Stomach (tissue), 9 donors: ENCODE measurements around the gene EXOC2. TPM values are rescaled to one million over a fixed set of nuclear protein-coding genes. Genes with fewer than 3 reads are reported as not detected.
"Not testable (repeated sequence)": the region's sequence is repeated elsewhere in the genome, so short reads cannot be mapped to it uniquely, and the experiment has no call there.

Source experiments
- DNase-seq, 2 donors: peaks; one replicate each; pipeline versions ENCODE4 v3.0.0 to v3.0.0-alpha.2; 2013 to 2019
- H3K27ac ChIP-seq, 5 donors: fragments of 200-600 bp in 4 of 5; sonication (generic) in 4 of 5; one replicate each; pipeline ENCODE4 v1.5.1; 2013 to 2019; ENCODE audit warnings: mild to moderate bottlenecking in 1 of 5, moderate library complexity in 1 of 5
- H3K27me3 ChIP-seq, 3 donors: fragments of 200-600 bp; sonication (generic); one replicate each; pipeline ENCODE4 v1.5.1; 2017 to 2019; ENCODE audit warnings: mixed run types in 1 of 3
- H3K36me3 ChIP-seq, 4 donors: fragments of 200-600 bp; sonication (generic); 1 replicate in 3 of 4; 2 replicates in 1 of 4; pipeline ENCODE4 v1.5.1; 2016 to 2019
- H3K4me1 ChIP-seq, 4 donors: fragments of 200-600 bp; sonication (generic); one replicate each; pipeline ENCODE4 v1.5.1; 2016 to 2019
- H3K4me3 ChIP-seq, 4 donors: fragments of 200-600 bp; sonication (generic) in 3 of 4; one replicate each; pipeline ENCODE4 v1.5.1; 2016 to 2019; ENCODE audit warnings: mild to moderate bottlenecking in 1 of 4
- H3K9me3 ChIP-seq, 4 donors: fragments of 200-600 bp; sonication (generic); one replicate each; pipeline ENCODE4 v1.5.1; 2016 to 2019
- CTCF ChIP-seq, 7 experiments: fragments of 450-650 bp in 4 of 7; fragments of 200-600 bp in 3 of 7; sonication (generic) in 3 of 7; IDR thresholded peaks; one replicate each; pipeline ENCODE4 v1.5.1; 2016 to 2019; ENCODE audit warnings: antibody characterized with exemption in 7 of 7, control low read depth in 2 of 7, mild to moderate bottlenecking in 1 of 7
- EP300 ChIP-seq: sonication (generic); formaldehyde crosslinking; IDR thresholded peaks from one replicate; pipeline ENCODE4 v1.6.1; 2017; ENCODE audit warnings: antibody characterized with exemption
- POLR2A ChIP-seq, 4 donors: fragments of 450-650 bp; IDR thresholded peaks; one replicate each; pipeline ENCODE4 v1.6.1; 2016; ENCODE audit warnings: antibody characterized with exemption in 4 of 4, control low read depth in 2 of 4, mild to moderate bottlenecking in 1 of 4, moderate library complexity in 1 of 4
- POLR2AphosphoS5 ChIP-seq, 3 donors: sonication (generic); formaldehyde crosslinking; IDR thresholded peaks; one replicate each; pipeline ENCODE4 v1.6.1; 2016; ENCODE audit warnings: antibody characterized with exemption in 3 of 3
- WGBS, 5 donors: extraction: QIAGEN DNeasy Blood & Tissue Kit in 3 of 5; methylation state at CpG; one replicate each; pipeline versions ENCODE4 v1.1.5 to v1.1.7; 2013 to 2018; 5-methylcytosine and 5-hydroxymethylcytosine counted together
- intact Hi-C: fragments of 100-400 bp; cut with DNase I; formaldehyde crosslinking; loops from one replicate; pipeline ENCODE4 v1.15.1; 2023; ENCODE audit warnings: low total_unique reads
- polyA plus RNA-seq, 3 donors: library from polyadenylated mRNA; stranded (reverse); fragments of 200-250 nt; gene quantifications; one replicate each; pipeline ENCODE4 v1.2.3, GENCODE V29; 2013
- total RNA-seq, 5 donors: library from RNA; depleted of rRNA; stranded (reverse); fragments of >200 nt; gene quantifications; one replicate each; pipeline versions ENCODE4 v1.1.0 to v1.2.3, GENCODE V29; 2014 to 2016
- donor health status: healthy with polysubstance abuse.
- donor health status: Bipolar disorder and iron deficiency.
- donor health status: healthy.

Gene EXOC2
- total and polyA plus RNA-seq, 8 donors: 5.3 to 39.7 (median 13.8) TPM

- WGBS, 5 donors: 80 to 86% (median 81%) methylated on average over 15 of the region's 15 CpGs
- intact Hi-C loops: no loop called here
These were observed 130.8 kb downstream of the EXOC2 start for GRCh38 chr6:562052-562676.

GRCh38 chr6:561335-561734 is 131.6 kb downstream of the EXOC2 start:
- H3K4me3 ChIP-seq, H3K4me1 ChIP-seq, H3K27me3 ChIP-seq, DNase-seq, intact Hi-C loops, H3K9me3 ChIP-seq: not testable (repeated sequence)
- H3K36me3 ChIP-seq: peaks cover 19 to 75% (median 71%) of the 10 kb centered on the region in 4 donors
- peak overlapping the region in 2 of 5 donors; percentile 10 to 58 for H3K27ac ChIP-seq
- 90 to 97% (median 95%) methylated on average over 7 of the region's 7 CpGs for WGBS, 5 donors

More at GRCh38 chr6:562052-562676, 130.8 kb downstream of the EXOC2 start:
- peak overlapping the region in 4 of 5 donors; percentile 2 to 58 (median 22) for H3K27ac ChIP-seq
- DNase-seq: no peak
- no peak for TF ChIP-seq POLR2AphosphoS5 (IDR thresholded peaks at IDR 0.05)
- H3K27me3 ChIP-seq: no peaks in the 10 kb centered on the region
- H3K36me3 ChIP-seq: peaks cover 17 to 75% (median 71%) of the 10 kb centered on the region in 4 donors
- no peak overlapping the region for H3K4me3 ChIP-seq
- H3K9me3 ChIP-seq: no peaks in the 10 kb centered on the region
- no peaks in the 10 kb centered on the region for H3K4me1 ChIP-seq

- Histone ChIP-seq H3K4me3 (no peak overlapping the region), H3K9me3 (no peaks in the 10 kb centered on the region), H3K4me1 (no peaks in the 10 kb centered on the region), H3K27me3 (no peaks in the 10 kb centered on the region), H3K27ac (no peak overlapping the region), H3K36me3 (peaks cover 23 to 88% (median 79%) of the 10 kb centered on the region in 4 donors)
- WGBS, 5 donors: 75 to 83% (median 79%) methylated on average over 3 of the region's 3 CpGs
- no peak for DNase-seq
- intact Hi-C loops: no loop called here
- TF ChIP-seq POLR2A (IDR thresholded peaks at IDR 0.05) (no peak), POLR2AphosphoS5 (IDR thresholded peaks at IDR 0.05) (no peak), CTCF (IDR thresholded peaks at IDR 0.05) (no peak), EP300 (no peak)
These were observed 134.0 kb downstream of the EXOC2 start for GRCh38 chr6:558959-559358.

GRCh38 chr6:558089-558488 is 134.8 kb downstream of the EXOC2 start:
- no peak overlapping the region for H3K4me3 ChIP-seq
- H3K27ac ChIP-seq: no peak overlapping the region
- intact Hi-C loops: no loop called here

GRCh38 chr6:551829-552350 is 141.0 kb downstream of the EXOC2 start:
- 91 to 95% (median 92%) methylated on average over 12 of the region's 12 CpGs for WGBS, 5 donors
- H3K4me1 ChIP-seq: no peaks in the 10 kb centered on the region
- no peaks in the 10 kb centered on the region for H3K27me3 ChIP-seq
- no peak overlapping the region for H3K27ac ChIP-seq
- no peak overlapping the region for H3K4me3 ChIP-seq
- DNase-seq: no peak
- TF ChIP-seq EP300 (no peak), POLR2A (IDR thresholded peaks at IDR 0.05) (no peak), POLR2AphosphoS5 (IDR thresholded peaks at IDR 0.05) (no peak), CTCF (IDR thresholded peaks at IDR 0.05) (no peak)
- no peaks in the 10 kb centered on the region for H3K9me3 ChIP-seq
- peaks cover 19 to 85% (median 77%) of the 10 kb centered on the region in 4 donors for H3K36me3 ChIP-seq
- intact Hi-C loops: no loop called here

More at GRCh38 chr6:558089-558488, 134.8 kb downstream of the EXOC2 start:
- Histone ChIP-seq H3K4me1 (no peaks in the 10 kb centered on the region), H3K27me3 (no peaks in the 10 kb centered on the region), H3K9me3 (no peaks in the 10 kb centered on the region), H3K36me3 (peaks cover 22 to 91% (median 80%) of the 10 kb centered on the region in 4 donors)
- no peak for DNase-seq
- TF ChIP-seq CTCF (IDR thresholded peaks at IDR 0.05) (peak in 2 of 7 experiments; percentile 10 to 11), POLR2A (IDR thresholded peaks at IDR 0.05) (no peak)
